ENCODE measurements around the gene TSPAN18.

Gene TSPAN18

GRCh38 chr11:44889266-44889665 lies 162.5 kb downstream of the TSPAN18 start:
- no peak for DNase-seq (ENCODE audit: low read depth)

DNA sequence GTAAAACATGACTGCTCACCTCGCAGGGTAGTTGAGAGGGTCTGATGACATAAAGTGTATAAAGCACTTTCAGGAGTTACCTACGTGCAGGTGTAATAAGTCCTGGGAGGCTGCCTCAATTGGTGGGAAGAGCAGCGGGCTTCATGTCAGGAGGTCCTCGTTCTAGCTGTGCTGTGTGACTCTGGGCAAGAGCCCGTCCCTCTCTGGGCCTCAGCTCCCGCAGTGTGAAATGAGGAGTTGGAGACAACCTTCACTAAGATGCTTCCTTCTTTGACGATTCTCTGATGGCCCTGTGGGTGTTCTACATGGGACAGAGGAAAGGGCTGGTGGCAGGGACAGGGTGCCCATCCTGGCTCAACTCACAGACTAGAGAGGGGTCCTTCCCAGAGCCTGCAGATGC lies 166.1 kb downstream of the TSPAN18 start:
- DNase-seq (ENCODE audit: low read depth): no peak

DNA sequence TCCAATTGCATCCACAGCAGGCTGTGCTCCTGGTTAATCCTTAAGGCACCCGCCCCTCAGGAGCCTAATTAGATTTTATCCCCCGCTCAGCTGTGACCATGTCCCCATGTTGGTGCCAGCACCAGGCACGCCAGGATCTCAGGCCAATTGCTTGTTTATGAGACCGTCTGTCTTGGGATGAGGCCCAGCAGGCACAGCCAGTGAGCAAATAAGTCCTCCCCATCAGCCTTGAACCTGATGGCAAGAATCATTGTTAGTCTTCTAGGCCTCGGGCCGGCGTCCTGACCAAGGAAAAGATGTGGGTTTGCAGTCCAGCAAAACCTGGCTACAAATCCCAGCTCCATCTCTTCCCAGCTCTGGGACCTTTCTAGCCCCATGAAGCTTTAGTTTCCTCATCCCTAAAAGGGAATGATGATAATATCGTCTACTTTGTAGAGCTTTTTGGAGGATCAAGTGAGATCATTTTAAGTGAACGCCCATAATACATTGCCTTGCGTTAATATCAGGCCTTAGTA lies 166.6 kb downstream of the TSPAN18 start:
- DNase-seq (ENCODE audit: low read depth): no peak

- DNase-seq (ENCODE audit: low read depth): peak; percentile 47
Measured at GRCh38 chr11:44893846-44894617, 167.3 kb downstream of the TSPAN18 start.

DNA sequence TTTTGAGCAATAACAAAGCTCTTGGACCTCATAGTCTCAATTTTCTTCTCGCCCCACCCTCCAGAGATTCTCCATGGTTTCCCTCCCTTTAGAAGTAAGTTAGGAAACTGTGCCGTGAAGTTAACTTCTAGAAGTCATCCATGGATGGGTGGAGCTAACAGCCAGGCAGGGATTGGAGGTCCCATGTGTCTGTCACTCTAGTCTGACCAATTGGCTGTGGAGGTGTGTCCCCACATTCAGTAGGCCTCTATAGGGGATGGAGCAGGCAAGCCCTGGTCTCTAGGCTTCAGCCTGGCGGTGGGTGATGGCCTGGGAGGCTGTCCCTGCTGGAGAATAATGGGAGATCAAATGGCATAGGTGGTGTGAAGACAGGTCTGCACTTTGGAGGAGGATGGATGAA lies 173.2 kb downstream of the TSPAN18 start:
- DNase-seq (ENCODE audit: low read depth): no peak

- DNase-seq (ENCODE audit: low read depth): no peak
Measured at GRCh38 chr11:44901120-44901633, 174.4 kb downstream of the TSPAN18 start.

GRCh38 chr11:44901786-44902185 lies 175.0 kb downstream of the TSPAN18 start:
- no peak for DNase-seq (ENCODE audit: low read depth)

DNA sequence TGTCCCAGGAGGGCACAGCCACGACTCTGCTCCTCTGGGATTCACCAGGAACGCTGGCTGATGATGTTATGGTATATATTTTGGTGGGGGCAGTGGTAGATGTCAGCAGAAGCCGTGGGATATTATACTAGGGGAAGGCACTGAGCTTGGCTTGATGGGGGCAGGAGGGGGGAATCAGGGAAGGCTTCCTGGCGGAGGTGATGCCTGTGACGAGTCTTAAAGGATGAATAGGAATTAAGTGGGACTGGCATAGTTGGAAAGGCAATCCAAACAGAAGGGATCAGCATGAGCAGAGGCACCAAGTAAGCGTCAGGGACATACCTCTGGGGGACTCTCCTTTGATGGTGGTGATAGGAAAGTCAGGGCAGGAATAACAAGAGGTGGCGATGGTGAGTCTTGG lies 176.3 kb downstream of the TSPAN18 start:
- DNase-seq (ENCODE audit: low read depth): no peak

GRCh38 chr11:44903518-44903917 lies 176.8 kb downstream of the TSPAN18 start:
- no peak for DNase-seq (ENCODE audit: low read depth)

- no peak for DNase-seq (ENCODE audit: low read depth)
Measured at GRCh38 chr11:44904261-44905020, 177.7 kb downstream of the TSPAN18 start.

- DNase-seq (ENCODE audit: low read depth): no peak
Measured at GRCh38 chr11:44905131-44905866, 178.5 kb downstream of the TSPAN18 start.

GRCh38 chr11:44906649-44907048 lies 179.9 kb downstream of the TSPAN18 start:
- no peak for DNase-seq (ENCODE audit: low read depth)

DNA sequence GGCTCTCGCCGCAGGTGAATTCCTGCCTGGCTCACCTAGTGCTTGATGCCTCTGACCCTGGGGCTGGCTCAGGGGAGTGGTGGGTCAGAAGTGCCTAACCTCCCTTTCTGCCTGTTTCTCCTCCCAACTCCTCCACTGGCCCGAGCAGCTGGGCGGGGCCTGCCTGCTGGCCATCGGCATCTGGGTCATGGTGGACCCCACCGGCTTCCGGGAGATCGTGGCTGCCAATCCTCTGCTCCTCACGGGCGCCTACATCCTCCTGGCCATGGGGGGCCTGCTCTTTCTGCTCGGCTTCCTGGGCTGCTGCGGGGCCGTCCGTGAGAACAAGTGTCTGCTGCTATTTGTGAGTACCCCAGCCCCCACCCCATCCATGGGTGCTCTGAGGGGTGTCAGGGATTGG lies 182.8 kb downstream of the TSPAN18 start:
- DNase-seq (ENCODE audit: low read depth): no peak

- no peak for DNase-seq (ENCODE audit: low read depth)
Measured at GRCh38 chr11:44910591-44910990, 183.8 kb downstream of the TSPAN18 start.

DNA sequence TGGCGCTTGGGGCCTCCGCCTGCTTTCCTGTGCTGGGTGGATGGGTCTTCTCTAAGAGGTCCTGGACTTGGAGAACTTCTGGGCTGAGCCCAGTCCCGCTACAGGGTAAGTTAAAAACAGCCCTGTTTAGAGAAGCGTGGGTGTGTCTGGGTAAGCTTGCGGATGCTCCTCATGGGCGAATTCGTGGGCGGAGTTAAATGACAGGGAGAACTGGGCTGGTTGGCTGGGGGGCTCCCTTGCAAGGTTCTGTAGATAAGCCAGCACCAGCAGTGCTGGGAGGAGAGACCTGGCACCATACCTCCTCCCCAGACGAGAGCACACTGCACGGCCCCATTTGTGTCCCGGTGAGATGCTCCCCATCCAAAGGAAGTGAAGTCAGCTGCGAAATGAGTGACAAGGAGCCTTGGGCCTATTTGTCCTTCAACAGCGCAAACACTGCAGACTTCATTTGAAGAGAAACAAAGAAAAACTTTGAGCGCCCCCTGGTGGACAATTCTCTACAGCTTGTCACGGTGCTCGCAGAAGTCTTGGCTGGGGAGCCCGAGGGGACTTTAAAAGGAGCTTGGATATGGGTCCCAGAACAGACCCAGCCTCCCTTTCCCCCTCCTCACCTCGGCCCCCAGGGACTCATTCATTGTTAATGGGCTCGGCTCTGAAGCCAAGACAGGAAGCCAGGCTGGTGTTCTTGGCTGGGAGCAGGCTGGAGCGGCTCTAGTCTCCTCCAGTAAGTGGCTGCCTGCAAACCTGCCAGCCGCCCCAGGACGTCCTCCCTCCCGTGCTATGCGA lies 184.5 kb downstream of the TSPAN18 start:
- DNase-seq (ENCODE audit: low read depth): peak; percentile 69

DNA sequence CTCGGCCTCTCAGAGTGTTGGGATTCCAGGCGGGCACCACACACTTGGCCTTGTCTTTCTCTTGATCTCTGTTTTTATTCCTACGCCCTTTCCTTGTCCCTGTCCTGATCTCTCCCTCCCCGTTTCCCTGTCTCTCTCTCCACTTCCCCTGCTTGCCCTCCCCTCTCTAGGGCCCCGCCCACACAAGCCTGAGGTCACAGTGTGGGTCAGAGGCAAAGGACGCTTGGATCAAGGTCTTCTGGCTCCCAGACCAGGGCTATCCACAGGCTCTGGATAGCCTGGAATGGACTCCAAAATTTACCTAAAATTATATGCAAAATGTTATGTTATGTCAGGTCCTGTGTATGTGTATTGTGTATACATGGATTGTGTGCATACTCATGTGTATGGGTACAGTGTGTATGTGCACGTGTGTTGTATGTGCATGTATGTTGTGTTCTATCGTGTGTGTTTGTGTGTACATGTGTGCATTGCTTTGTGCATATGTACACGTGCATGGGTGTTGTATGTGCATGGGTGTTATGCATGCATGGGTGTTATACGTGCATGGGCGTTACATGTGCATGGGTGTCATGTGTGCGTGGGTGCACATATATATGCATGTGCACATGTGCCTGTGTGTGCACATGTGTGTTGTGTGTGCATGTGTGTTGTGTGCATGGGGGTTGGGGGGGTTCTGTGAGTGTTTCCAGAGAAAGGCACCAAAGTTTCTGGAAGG lies 185.7 kb downstream of the TSPAN18 start:
- no peak for DNase-seq (ENCODE audit: low read depth)

DNA sequence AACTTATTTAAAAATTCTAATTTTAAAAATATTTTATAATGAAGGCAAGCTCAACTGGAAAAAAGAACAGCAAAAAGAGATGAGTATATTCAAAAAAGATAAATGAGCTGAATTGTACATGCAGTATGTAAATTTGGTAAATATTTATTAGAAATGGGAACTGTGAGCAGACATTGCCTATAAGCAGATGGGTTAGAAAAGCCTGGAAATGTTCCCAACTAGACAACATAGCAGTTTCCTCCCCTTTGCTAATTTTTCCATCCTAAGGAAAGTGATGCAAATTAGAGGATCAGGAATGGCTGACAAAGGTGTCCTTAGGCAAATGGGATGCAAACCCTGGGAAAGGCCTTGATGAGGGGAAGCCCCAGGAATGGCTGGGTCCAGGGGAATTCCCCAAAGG lies 186.7 kb downstream of the TSPAN18 start:
- no peak for DNase-seq (ENCODE audit: low read depth)

DNA sequence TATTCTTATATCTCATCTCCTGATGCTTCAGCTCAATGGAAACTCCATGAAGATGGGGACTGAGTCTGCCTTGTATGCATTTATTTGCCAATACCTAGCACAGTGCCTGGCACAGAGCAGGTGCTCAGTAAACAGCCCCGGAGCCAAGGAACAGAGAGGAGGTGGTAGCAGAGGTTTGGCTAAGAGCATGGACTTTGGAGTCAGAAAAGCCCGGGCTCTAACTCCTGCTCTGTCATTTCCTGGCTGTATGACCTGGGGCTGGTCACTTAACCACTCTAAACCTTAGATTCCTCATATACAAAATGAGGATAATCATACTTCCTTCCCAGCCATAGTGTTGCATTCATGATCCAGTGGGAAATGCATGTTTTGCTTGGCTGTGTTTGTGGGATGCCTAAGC lies 187.3 kb downstream of the TSPAN18 start:
- no peak for DNase-seq (ENCODE audit: low read depth)

GRCh38 chr11:44915004-44915403 lies 188.2 kb downstream of the TSPAN18 start:
- no peak for DNase-seq (ENCODE audit: low read depth)

- no peak for DNase-seq (ENCODE audit: low read depth)
Measured at GRCh38 chr11:44915621-44916020, 188.9 kb downstream of the TSPAN18 start.

GRCh38 chr11:44916331-44916730 lies 189.6 kb downstream of the TSPAN18 start:
- no peak for DNase-seq (ENCODE audit: low read depth)
